Liver (tissue), 9 donors: Measurements from ENCODE around the gene SLC30A3. TPM values are rescaled to one million over a fixed set of nuclear protein-coding genes. Genes with fewer than 3 reads are reported as not detected.

ENCODE experiments used
- DNase-seq: peaks from one replicate; pipeline ENCODE4 v3.0.0-alpha.2; 2017; ENCODE audit warnings: low spot score
- H3K27ac ChIP-seq, 2 donors: one replicate each; pipeline ENCODE4 v1.7.0; 2013; ENCODE audit warnings: inconsistent platforms in 2 of 2, low read length in 2 of 2, control low read depth in 1 of 2, low read depth in 1 of 2, mild to moderate bottlenecking in 1 of 2
- H3K27me3 ChIP-seq, 4 donors: one replicate each; pipeline versions ENCODE4 v1.6.1 to v1.7.0; 2013; ENCODE audit warnings: low read length in 3 of 4, inconsistent platforms in 1 of 4, mild to moderate bottlenecking in 1 of 4, moderate library complexity in 1 of 4; ENCODE audit not compliant: control insufficient read depth in 4 of 4, insufficient read depth in 4 of 4
- H3K36me3 ChIP-seq, 4 donors: one replicate each; pipeline versions ENCODE4 v1.6.1 to v1.7.0; 2013; ENCODE audit warnings: low read length in 3 of 4, mild to moderate bottlenecking in 3 of 4, low read depth in 1 of 4, moderate library complexity in 1 of 4; ENCODE audit not compliant: control insufficient read depth in 4 of 4, insufficient read depth in 3 of 4
- H3K4me1 ChIP-seq, 4 donors: one replicate each; pipeline versions ENCODE4 v1.6.1 to v1.7.0; 2013; ENCODE audit warnings: low read length in 3 of 4, mild to moderate bottlenecking in 3 of 4, moderate library complexity in 1 of 4; ENCODE audit not compliant: control insufficient read depth in 4 of 4, insufficient read depth in 4 of 4
- H3K4me3 ChIP-seq, 3 donors: one replicate each; pipeline versions ENCODE4 v1.6.1 to v1.7.0; 2013; ENCODE audit warnings: low read length in 3 of 3, control low read depth in 1 of 3, low read depth in 1 of 3, mild to moderate bottlenecking in 1 of 3
- H3K9ac ChIP-seq, 2 donors: one replicate each; pipeline ENCODE4 v1.7.0; 2013; ENCODE audit warnings: low read length in 2 of 2, mild to moderate bottlenecking in 2 of 2, moderate library complexity in 2 of 2, control low read depth in 1 of 2, low read depth in 1 of 2
- H3K9me3 ChIP-seq, 4 donors: one replicate each; pipeline versions ENCODE4 v1.6.1 to v1.7.0; 2013; ENCODE audit warnings: low read length in 3 of 4; ENCODE audit not compliant: control insufficient read depth in 4 of 4
- ATF3 ChIP-seq: IDR thresholded peaks from 2 replicates; pipeline ENCODE4 v1.6.1; 2016; ENCODE audit warnings: antibody characterized with exemption
- CTCF ChIP-seq: fragments of 150-350 bp; IDR thresholded peaks from 2 replicates; pipeline ENCODE4 v1.5.1; 2017; ENCODE audit warnings: improper control_type of control experiment, low read depth, low read length; ENCODE audit not compliant: missing input control
- EGR1 ChIP-seq, 2 donors: IDR thresholded peaks; 2 replicates each; pipeline ENCODE4 v1.6.1; 2016 to 2018; ENCODE audit warnings: antibody characterized with exemption in 2 of 2, low read depth in 2 of 2
- FOXA1 ChIP-seq: IDR thresholded peaks from 2 replicates; pipeline ENCODE4 v1.6.1; 2016; ENCODE audit warnings: antibody characterized with exemption
- FOXA2 ChIP-seq: IDR thresholded peaks from 2 replicates; pipeline ENCODE4 v1.6.1; 2016; ENCODE audit warnings: antibody characterized with exemption
- GABPA ChIP-seq, 2 donors: IDR thresholded peaks in 1 of 2; conservative IDR thresholded peaks in 1 of 2; 2 replicates each; pipeline ENCODE4 v1.6.1; 2016; ENCODE audit warnings: antibody characterized with exemption in 2 of 2, mild to moderate bottlenecking in 1 of 2, moderate library complexity in 1 of 2
- HNF4A ChIP-seq, 2 donors: conservative IDR thresholded peaks; 2 replicates each; pipeline ENCODE4 v1.6.1; 2016; ENCODE audit warnings: antibody characterized with exemption in 2 of 2, mild to moderate bottlenecking in 2 of 2
- HNF4G ChIP-seq: IDR thresholded peaks from 2 replicates; pipeline ENCODE4 v1.6.1; 2016; ENCODE audit warnings: antibody characterized with exemption
- JUND ChIP-seq, 2 donors: IDR thresholded peaks; 2 replicates each; pipeline ENCODE4 v1.6.1; 2016; ENCODE audit warnings: antibody characterized with exemption in 2 of 2
- NR2F2 ChIP-seq: IDR thresholded peaks from 2 replicates; pipeline ENCODE4 v1.6.1; 2016; ENCODE audit warnings: antibody characterized with exemption
- RAD21 ChIP-seq, 2 donors: IDR thresholded peaks; 2 replicates each; pipeline ENCODE4 v1.6.1; 2016; ENCODE audit warnings: antibody characterized with exemption in 2 of 2, mild to moderate bottlenecking in 2 of 2
- RXRA ChIP-seq, 2 donors: IDR thresholded peaks; 2 replicates each; pipeline ENCODE4 v1.6.1; 2017 to 2018; ENCODE audit warnings: antibody characterized with exemption in 2 of 2, mild to moderate bottlenecking in 1 of 2
- SP1 ChIP-seq: IDR thresholded peaks from 2 replicates; pipeline ENCODE4 v1.6.1; 2018; ENCODE audit warnings: antibody characterized with exemption, mild to moderate bottlenecking
- TAF1 ChIP-seq: conservative IDR thresholded peaks from 2 replicates; pipeline ENCODE4 v1.6.1; 2016; ENCODE audit warnings: antibody characterized with exemption, mild to moderate bottlenecking
- YY1 ChIP-seq: IDR thresholded peaks from 2 replicates; pipeline ENCODE4 v1.6.1; 2016; ENCODE audit warnings: antibody characterized with exemption, mild to moderate bottlenecking
- ZBTB33 ChIP-seq: IDR thresholded peaks from 2 replicates; pipeline ENCODE4 v1.6.1; 2016; ENCODE audit warnings: antibody characterized with exemption
- WGBS: extraction: QIAGEN DNeasy Blood & Tissue Kit; methylation state at CpG from one replicate; pipeline ENCODE4 v1.1.7; 2013; 5-methylcytosine and 5-hydroxymethylcytosine counted together
- polyA plus RNA-seq, 2 donors: library from polyadenylated mRNA; stranded (reverse) in 1 of 2; unstranded in 1 of 2; fragments of 200-250 nt in 1 of 2; fragments of >200 nt in 1 of 2; fragmentation: Nextera tagmentation in 1 of 2; extraction: Ambion mirVana in 1 of 2; gene quantifications; one replicate each; pipeline versions ENCODE4 v1.2.1 to v1.2.3, GENCODE V29; 2013 to 2015
- total RNA-seq, 2 donors: library from RNA; depleted of rRNA; stranded (reverse); fragments of >200 nt; gene quantifications; one replicate each; pipeline ENCODE4 v1.2.3, GENCODE V29; 2014
- TF ChIP-seq, protein P1 (sequence below): IDR thresholded peaks from 2 replicates; pipeline ENCODE4 v1.6.1; 2016; ENCODE audit warnings: antibody characterized with exemption, mild to moderate bottlenecking
- TF ChIP-seq, protein P2 (sequence below): IDR thresholded peaks from 2 replicates; pipeline ENCODE4 v1.6.1; 2016; ENCODE audit warnings: antibody characterized with exemption
- donor health status: healthy.
- donor health status: healthy.
- donor health status: healthy.
- donor health status: healthy.
- donor health status: healthy.

SLC30A3 gene
- total and polyA plus RNA-seq, 4 donors = 0.20 TPM; not detected in 3

- Histone ChIP-seq H3K4me1 (peaks cover 2 to 11% (median 7%) of the 10 kb centered on the region in 4 donors), H3K27me3 (no peaks in the 10 kb centered on the region), H3K4me3 (no peak overlapping the region), H3K36me3 (no peaks in the 10 kb centered on the region), H3K9me3 (no peaks in the 10 kb centered on the region), H3K27ac (no peak overlapping the region), H3K9ac (no peak overlapping the region)
- no peak for DNase-seq
- 84% methylated on average over 5 of the region's 5 CpGs for WGBS
- TF ChIP-seq ATF3 = no peak
- TF ChIP-seq YY1 = no peak
- no peak for TF ChIP-seq CTCF
- no peak for TF ChIP-seq EGR1 (IDR thresholded peaks at IDR 0.05; ENCODE audit: low read depth in 2 of 2)
- TF ChIP-seq FOXA2 = no peak
- TF ChIP-seq, protein P1, sequence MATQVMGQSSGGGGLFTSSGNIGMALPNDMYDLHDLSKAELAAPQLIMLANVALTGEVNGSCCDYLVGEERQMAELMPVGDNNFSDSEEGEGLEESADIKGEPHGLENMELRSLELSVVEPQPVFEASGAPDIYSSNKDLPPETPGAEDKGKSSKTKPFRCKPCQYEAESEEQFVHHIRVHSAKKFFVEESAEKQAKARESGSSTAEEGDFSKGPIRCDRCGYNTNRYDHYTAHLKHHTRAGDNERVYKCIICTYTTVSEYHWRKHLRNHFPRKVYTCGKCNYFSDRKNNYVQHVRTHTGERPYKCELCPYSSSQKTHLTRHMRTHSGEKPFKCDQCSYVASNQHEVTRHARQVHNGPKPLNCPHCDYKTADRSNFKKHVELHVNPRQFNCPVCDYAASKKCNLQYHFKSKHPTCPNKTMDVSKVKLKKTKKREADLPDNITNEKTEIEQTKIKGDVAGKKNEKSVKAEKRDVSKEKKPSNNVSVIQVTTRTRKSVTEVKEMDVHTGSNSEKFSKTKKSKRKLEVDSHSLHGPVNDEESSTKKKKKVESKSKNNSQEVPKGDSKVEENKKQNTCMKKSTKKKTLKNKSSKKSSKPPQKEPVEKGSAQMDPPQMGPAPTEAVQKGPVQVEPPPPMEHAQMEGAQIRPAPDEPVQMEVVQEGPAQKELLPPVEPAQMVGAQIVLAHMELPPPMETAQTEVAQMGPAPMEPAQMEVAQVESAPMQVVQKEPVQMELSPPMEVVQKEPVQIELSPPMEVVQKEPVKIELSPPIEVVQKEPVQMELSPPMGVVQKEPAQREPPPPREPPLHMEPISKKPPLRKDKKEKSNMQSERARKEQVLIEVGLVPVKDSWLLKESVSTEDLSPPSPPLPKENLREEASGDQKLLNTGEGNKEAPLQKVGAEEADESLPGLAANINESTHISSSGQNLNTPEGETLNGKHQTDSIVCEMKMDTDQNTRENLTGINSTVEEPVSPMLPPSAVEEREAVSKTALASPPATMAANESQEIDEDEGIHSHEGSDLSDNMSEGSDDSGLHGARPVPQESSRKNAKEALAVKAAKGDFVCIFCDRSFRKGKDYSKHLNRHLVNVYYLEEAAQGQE = no peak
- TF ChIP-seq RXRA (IDR thresholded peaks at IDR 0.05) = no peak
- no peak for TF ChIP-seq FOXA1
- no peak for TF ChIP-seq RAD21 (IDR thresholded peaks at IDR 0.05)
- no peak for TF ChIP-seq HNF4G
- no peak for TF ChIP-seq HNF4A (conservative IDR thresholded peaks at IDR 0.05)
- no peak for TF ChIP-seq GABPA (IDR thresholded peaks at IDR 0.05 in 1 of 2, conservative IDR thresholded peaks at IDR 0.05 in 1 of 2)
- no peak for TF ChIP-seq JUND (IDR thresholded peaks at IDR 0.05)
- TF ChIP-seq NR2F2 = no peak
- no peak for TF ChIP-seq TAF1
- TF ChIP-seq ZBTB33 = no peak
- TF ChIP-seq SP1 = no peak
- TF ChIP-seq, protein P2, sequence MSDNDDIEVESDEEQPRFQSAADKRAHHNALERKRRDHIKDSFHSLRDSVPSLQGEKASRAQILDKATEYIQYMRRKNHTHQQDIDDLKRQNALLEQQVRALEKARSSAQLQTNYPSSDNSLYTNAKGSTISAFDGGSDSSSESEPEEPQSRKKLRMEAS = no peak
Observed at GRCh38 chr2:27290549-27290948, 27.7 kb upstream of the SLC30A3 start.
